ENCODE data around the gene TMEM164.

DNA sequence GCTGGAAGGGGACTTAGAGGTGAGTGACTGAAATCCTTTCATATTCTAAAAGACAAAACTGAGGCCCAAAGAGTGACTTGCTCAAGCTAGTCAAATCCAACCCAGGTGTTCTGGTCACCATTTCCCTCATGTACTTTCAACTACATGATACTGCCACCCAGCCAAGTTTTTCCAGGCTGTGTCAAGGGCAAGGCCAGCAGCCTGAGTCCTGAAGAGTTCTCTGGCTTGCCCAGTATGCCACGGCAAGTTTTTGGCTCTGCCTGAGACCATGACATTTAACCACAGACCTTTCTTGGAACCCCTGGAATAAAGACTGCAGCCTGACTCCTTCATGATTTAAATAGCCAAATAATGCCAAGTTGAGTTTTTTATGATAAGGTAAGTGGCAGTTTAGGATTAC lies 10.7 kb upstream of the TMEM164 start:
- TF ChIP-seq, protein P1, sequence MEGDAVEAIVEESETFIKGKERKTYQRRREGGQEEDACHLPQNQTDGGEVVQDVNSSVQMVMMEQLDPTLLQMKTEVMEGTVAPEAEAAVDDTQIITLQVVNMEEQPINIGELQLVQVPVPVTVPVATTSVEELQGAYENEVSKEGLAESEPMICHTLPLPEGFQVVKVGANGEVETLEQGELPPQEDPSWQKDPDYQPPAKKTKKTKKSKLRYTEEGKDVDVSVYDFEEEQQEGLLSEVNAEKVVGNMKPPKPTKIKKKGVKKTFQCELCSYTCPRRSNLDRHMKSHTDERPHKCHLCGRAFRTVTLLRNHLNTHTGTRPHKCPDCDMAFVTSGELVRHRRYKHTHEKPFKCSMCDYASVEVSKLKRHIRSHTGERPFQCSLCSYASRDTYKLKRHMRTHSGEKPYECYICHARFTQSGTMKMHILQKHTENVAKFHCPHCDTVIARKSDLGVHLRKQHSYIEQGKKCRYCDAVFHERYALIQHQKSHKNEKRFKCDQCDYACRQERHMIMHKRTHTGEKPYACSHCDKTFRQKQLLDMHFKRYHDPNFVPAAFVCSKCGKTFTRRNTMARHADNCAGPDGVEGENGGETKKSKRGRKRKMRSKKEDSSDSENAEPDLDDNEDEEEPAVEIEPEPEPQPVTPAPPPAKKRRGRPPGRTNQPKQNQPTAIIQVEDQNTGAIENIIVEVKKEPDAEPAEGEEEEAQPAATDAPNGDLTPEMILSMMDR (IDR thresholded peaks at IDR 0.05) = no peak
- no peak for TF ChIP-seq EP300 (IDR thresholded peaks at IDR 0.05)
